UCSD-AML1 (cell line): ENCODE measurements around the gene GPATCH3.
A peak's percentile ranks its signal among the peaks of the same experiment; 100 is the strongest.
"Not testable (repeated sequence)": the region's sequence is repeated elsewhere in the genome, so short reads cannot be mapped to it uniquely, and the experiment has no call there.

Experiments used
- DNase-seq: peaks from one replicate; lab custom pipeline; 2025; ENCODE audit not compliant: unreplicated experiment; lab: John Stamatoyannopoulos, UW

The GPATCH3 gene

GRCh38 chr1:26913754-26914619, 13.7 kb upstream of the GPATCH3 start, which contains the start of gene NR0B2:
NR0B2 (minus strand) TSS chr1:26913975; CDS start chr1:26913940, 35 bp downstream.
- no peak for DNase-seq

- DNase-seq, result no peak
Observed at GRCh38 chr1:26913389-26913753, 13.1 kb upstream of the GPATCH3 start.

DNA sequence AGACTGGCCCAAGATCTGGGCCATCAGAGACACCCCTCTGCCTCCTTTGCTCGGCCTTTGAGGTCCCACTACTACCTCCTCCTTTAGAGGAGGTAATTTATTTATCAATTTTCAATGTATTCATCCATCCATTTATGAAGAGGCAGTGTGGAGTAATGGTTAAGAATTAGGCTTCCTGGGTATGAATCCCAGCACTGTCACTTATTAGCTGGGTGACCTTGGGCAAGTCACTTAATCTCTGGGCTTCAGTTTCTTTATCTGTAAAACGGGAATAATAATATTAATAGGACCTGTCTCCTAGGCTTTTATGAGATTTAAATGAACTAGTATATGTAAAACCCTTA, 11.9 kb upstream of the GPATCH3 start:
- no peak for DNase-seq

DNA sequence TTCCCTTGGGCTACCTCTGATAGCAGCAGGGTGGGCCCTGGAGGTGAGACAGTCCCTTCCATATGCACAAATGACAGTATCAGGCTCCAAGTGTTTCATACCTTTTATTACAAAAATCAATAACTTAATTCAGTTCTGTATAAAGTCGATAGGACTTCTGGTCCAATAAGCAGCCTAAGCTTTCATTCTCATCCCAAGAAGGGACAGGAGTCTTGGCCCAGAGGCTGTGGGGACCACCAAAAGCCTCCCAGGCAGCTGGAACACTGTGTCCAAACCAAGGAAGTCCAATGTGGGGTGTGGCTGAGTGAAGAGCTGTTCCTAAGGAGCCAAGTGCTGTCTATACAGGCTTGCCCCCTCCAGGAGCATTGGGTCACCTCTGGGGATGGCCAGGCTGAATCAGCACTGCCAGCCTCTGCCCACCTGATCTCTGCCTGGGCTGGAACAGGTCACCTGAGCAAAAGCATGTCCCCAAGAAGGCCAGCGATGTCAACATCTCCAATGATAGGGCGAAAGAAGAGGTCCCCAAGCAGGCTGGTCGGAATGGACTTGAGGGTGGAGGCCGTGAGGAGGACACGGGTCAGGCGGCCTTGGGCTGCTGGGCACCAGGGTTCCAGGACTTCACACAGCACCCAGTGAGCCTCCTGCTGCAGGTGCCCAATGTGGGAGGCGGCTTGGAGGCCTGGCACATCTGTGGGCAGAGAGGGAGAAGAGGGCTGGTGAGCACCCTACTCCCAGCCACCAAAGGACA, 11.3 kb upstream of the GPATCH3 start:
- no peak for DNase-seq

DNA sequence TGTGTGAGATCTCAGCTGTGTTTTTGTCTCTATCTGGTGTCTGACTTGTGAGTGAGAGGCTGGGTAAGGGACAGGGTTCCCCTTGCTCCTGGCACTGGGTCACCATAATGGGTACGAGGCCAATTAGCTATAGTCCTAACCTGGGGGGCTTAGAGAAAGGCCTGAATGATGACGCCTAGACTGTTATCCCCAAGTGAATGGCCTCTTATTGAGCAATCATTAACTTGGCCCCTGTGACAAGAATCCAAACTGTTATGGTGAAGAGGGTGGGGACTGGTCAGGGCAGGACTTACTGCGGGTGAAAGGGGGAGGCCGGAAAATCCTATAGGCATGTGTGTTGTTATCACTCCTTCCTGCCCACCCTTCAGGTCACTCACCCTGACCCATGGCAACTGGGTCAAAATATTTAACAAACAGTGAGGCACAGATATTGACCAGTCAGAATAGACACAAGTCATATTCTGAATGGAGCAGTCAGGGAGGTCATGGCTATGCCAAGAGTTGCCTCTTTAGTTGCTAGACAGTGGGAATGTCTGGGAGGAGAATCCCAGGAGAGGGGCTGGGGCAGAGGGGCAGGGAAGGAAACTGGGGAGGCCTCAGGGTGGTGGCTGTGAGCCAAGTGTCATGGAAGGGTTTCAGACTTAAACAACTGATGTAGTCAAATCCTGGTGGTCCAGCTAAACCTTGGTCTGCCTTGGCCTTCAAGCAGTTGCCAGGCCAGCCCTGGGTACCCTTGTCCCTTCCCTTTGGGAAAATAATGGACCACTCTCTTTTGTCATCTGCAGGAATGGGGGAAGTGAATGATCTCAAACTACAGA, 10.3 kb upstream of the GPATCH3 start:
- no peak for DNase-seq

DNA sequence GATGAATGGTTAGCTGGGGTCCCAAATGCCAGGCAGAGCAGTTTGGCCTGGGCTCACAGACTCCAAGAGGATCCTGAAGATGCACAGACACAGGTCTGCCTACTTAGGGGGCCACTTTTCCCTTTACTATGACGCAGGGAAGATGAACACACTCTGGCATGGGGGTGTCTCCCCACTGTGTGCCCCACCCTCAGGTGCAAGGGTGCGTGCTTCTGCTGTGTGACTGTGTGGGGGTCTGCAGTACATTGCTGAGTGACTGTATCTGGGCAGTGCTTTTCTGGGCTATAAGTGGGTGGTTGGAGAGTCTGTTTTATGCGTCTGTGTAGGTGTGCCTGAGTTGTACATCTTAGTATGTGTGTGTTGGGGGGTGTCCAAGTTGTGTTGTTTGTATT, 9.7 kb upstream of the GPATCH3 start:
- DNase-seq, result no peak

- no peak for DNase-seq
Observed at GRCh38 chr1:26907071-26907917, 7.0 kb upstream of the GPATCH3 start.

- DNase-seq, result no peak
Observed at GRCh38 chr1:26900815-26901511, 696 bp upstream of the GPATCH3 start.

DNA sequence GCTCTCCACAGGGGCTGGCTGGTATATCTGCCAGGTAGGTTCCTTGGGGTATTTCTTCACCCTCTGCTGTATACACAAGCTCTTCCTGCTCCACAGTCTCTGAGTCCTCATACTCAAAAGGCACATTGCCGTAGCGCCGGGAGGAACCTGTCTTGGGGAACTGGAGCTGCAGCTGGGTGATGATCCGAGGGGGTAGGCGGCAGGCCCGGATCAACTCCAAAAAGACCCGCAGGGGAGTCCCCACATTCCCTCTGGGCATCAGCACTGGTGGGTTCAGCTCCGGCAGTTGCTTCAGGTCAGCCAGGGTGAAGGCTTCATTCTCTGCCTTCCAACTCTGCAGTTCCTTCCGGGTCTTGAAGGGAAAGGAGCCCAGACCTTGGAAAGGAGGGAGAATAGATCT, 2.9 kb downstream of the GPATCH3 start:
- no peak for DNase-seq

- DNase-seq, result no peak
Observed at GRCh38 chr1:26894263-26894662, 6.0 kb downstream of the GPATCH3 start.

GRCh38 chr1:26890467-26890796, 9.8 kb downstream of the GPATCH3 start:
- no peak for DNase-seq

DNA sequence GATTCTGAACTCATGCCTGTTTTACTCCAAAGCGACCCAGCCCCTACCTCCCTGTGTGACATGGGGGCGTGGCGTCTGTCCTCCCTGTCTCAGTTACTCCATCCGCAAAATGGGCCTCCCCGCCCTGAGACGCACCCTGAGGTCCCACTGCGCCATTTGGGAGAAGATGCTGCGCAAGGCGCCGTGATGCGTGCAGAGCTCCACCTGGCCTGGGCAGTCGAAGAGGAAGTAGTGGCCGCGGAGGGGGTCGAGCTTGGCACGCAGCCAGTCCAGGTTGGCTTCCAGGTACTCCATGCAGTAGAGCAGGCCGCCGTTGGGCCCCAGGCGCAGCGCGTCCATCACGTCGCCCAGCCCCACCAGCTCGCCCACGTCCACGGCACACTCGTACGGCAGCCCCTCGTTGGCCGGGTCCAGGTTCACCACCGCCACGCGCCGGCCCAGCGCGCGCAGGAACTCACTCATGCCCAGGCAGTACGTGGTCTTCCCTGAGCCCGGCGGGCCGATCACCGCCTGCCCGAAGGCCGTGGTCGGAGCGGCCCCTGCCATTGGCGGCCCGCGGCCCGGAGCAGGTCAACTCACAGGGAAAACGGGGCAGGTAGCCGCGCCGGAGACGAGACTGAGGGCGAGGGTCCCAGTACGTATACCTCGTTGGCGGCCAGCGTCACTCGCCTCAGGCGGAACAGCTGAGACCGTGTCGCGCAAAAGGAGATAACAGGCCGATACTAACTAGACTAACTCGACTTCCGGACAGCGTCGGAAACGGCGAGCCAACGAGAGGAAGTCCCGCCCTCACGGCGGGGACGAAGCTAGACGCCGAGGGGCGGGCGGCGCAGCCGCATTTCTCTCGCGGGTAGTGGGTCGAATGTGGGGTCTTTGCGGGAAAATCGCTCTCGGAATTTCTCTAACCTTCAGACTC, 10.5 kb downstream of the GPATCH3 start, which contains the start of gene GPN2:
GPN2 (minus strand) TSS at position 733 of the 916 bp plus-strand sequence; CDS start at position 546, 187 bp downstream.
- peak; percentile 80 for DNase-seq

- no peak for DNase-seq
Observed at GRCh38 chr1:26888231-26888630, 12.0 kb downstream of the GPATCH3 start.

DNA sequence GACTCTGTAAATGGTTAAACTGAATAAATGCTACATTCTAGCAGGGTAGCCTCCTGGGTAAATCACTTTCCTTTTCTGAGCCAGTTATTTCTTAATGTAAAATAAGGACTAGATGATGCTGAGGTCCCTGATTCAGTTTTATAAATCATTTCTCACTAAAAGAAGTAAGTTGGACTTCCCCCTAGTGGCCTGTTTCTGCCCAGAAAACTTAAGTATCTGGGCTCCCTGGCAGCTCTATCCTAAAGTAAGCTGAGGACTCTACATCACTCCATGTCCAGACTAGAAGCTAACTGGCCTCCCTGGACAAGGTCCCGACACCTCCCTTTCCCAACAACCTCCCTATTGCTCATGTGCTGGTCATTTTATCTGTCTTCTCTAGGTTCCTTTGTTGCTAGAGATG, 13.1 kb downstream of the GPATCH3 start:
- no peak for DNase-seq

DNA sequence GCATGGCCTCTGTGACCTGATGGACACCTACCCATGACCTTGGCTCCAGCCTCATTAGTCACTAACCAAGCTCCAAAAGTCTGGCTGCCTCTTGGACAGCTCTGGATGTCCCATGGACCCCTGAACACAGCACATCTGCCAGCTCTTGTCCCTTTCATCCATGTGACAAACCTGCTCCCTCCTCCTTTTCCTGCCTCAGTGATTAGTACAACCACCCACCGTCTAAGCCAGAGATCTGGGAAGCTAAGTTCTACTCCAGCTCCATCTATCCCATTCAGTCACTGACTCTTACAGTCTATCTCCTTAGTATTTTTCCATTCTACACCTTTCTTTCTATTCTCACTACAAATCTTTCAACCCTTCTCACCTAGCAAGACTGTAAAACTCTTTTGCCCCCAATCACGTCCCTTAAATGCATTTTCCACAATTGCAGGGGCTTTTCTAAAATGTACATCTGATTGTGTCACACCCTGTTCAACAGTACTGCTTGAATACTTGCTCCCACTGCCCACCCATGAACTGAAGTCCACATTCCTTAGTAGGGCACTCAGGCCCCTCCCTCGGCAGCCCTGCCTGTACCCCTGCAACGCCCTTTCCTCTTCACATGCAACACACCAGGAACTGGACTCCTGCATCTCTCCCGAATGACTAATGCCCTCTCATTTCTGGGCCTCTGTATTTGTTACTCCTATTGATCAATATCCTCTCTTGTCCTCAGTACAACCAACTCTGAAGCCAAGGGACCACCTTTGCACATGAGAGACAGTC, 17.4 kb downstream of the GPATCH3 start:
- DNase-seq, result no peak

DNA sequence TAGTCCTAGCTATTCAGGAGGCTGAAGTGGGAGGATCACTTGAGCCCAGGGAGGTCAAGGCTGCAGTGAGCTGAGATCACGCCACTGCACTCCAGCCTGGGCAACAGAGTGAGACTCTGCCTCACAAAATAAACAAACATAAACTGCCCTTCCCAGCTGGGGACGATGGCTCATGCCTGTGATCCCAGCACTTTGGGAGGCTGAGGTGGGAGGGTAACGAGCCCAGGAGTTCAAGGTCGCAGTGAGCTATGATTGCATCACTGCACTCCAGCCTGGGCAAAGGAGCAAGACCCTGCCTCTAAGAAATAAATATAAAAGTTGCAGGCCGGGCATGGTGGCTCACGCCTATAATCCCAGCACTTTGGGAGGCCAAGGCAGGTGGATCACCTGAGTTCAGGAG, 18.7 kb downstream of the GPATCH3 start:
- not testable (repeated sequence) for DNase-seq

GRCh38 chr1:26879793-26880192, 20.5 kb downstream of the GPATCH3 start:
- DNase-seq, result no peak

DNA sequence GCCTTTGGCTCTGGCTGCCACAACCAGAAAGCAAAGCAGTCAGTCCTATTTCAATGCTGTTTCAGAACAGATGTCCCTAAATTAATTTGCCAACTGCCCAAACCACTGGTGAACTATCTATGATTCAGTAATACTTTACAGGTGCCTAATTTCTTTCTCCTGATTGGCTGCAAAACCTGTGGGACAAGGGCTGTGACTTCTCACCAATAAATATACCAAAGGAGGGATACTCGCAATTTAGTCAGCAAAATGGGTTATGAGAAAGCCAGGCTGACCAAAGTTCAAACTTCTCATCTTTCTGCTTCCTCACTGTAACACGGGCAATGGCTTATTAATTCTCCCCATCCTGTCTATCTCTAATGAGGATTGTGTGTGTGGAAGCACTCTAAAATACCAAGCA, 22.9 kb downstream of the GPATCH3 start:
- DNase-seq, result no peak
